ENCODE data around the gene ADD2. TPM values are rescaled to one million over a fixed set of nuclear protein-coding genes. Genes with fewer than 3 reads are reported as not detected.

ADD2 gene
- total and polyA plus RNA-seq, 7 experiments from 2014 or later: 1.8 to 18.8 (median 7.3) TPM

DNA sequence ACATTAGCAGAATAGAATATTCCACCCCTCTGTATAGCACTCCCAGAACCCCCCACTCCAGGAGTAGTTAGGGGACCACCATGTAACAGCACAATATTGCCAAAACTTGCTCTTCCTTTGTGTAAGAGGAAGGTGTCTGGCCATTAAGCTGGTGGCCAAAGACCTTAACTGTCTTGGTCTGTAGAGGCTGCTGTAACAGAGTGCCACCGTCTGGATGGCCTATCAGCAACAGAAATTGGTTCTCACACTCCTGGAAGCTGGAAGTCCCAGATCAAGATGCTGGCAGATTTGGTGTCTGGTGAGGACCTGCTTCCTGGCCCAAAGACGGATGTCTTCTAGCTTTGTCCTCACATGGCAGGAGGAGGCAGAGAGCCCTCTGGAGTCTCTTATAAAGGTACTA, 152.8 kb downstream of the ADD2 start:
- Histone ChIP-seq H3K9me3 (ENCODE audit: control insufficient read depth in 2 of 3, low read length in 3 of 3) (no peaks in the 10 kb centered on the region), H3K36me3 (ENCODE audit: control insufficient read depth in 2 of 3, insufficient read depth in 3 of 3, low read length in 3 of 3) (no peaks in the 10 kb centered on the region), H3K27ac (ENCODE audit: low read depth, low read length) (no peak overlapping the region), H3K4me1 (ENCODE audit: control insufficient read depth in 2 of 2, insufficient read depth in 2 of 2, low read length in 2 of 2) (no peaks in the 10 kb centered on the region), H3K4me3 (ENCODE audit: low read length) (no peak overlapping the region), H3K27me3 (ENCODE audit: control insufficient read depth in 2 of 2, insufficient read depth in 2 of 2, low read length in 2 of 2) (no peaks in the 10 kb centered on the region)
- POLR2A ChIA-PET: no interaction called here
- Mint-ChIP-seq H3K9me3 (no peaks in the 10 kb centered on the region), H3K4me1 (peaks cover 0 to 2% (median 0%) of the 10 kb centered on the region in 7 donors), H3K27ac (no peak overlapping the region), H3K36me3 (no peaks in the 10 kb centered on the region), H3K4me3 (no peak overlapping the region), H3K27me3 (peaks cover 0 to 16% (median 4%) of the 10 kb centered on the region in 5 donors)
- ATAC-seq (no peak), DNase-seq (no peak)
- intact Hi-C loops (cut with micrococcal nuclease): no loop called here
- CTCF ChIA-PET: interaction anchor here (0.9 to 6.8 kb wide), 2 partner anchors 274 to 289 kb away, joined by 3 to 91 read pairs; no protein-coding TSS in a partner anchor

- Mint-ChIP-seq H3K27me3 (peaks cover 0 to 20% (median 4%) of the 10 kb centered on the region in 5 donors), H3K4me1 (no peaks in the 10 kb centered on the region), H3K9me3 (no peaks in the 10 kb centered on the region), H3K4me3 (no peak overlapping the region), H3K36me3 (no peaks in the 10 kb centered on the region), H3K27ac (no peak overlapping the region)
- ChIA-PET CTCF (interaction anchor here (0.6 kb wide), 1 partner anchor 57 kb away, joined by 4 read pairs; no protein-coding TSS in a partner anchor), POLR2A (no interaction called here)
- no peak overlapping the region for H3K4me3 ChIP-seq (ENCODE audit: low read length)
- intact Hi-C loops (cut with micrococcal nuclease): no loop called here
- no peaks in the 10 kb centered on the region for H3K4me1 ChIP-seq (ENCODE audit: control insufficient read depth in 2 of 2, insufficient read depth in 2 of 2, low read length in 2 of 2)
- no peaks in the 10 kb centered on the region for H3K27me3 ChIP-seq (ENCODE audit: control insufficient read depth in 2 of 2, insufficient read depth in 2 of 2, low read length in 2 of 2)
- no peaks in the 10 kb centered on the region for H3K36me3 ChIP-seq (ENCODE audit: control insufficient read depth in 2 of 3, insufficient read depth in 3 of 3, low read length in 3 of 3)
- ATAC-seq (no peak), DNase-seq (no peak)
- no peaks in the 10 kb centered on the region for H3K9me3 ChIP-seq (ENCODE audit: control insufficient read depth in 2 of 3, low read length in 3 of 3)
- no peak overlapping the region for H3K27ac ChIP-seq (ENCODE audit: low read depth, low read length)
Measured at GRCh38 chr2:70613521-70613920, 154.5 kb downstream of the ADD2 start.

DNA sequence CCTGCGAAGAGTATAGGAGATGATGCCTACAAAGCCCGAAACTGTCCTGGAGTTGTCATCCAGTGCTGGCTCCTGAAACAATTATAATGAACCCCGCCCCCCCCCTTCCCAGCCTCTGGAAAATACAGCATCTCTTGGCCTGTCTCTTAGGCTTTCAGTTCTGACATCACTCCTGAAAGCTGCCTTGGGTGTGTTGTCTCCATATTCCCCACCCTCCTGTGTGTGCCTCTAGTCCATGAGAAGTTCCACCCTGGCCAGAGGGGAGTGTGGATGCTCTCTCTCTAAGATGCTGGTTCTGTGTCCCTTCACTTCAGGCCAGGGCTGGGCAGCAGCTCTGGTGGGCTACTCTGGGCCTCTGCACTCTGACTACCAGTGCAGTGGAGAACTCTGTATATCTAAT, 155.4 kb downstream of the ADD2 start:
- Histone ChIP-seq H3K27me3 (ENCODE audit: control insufficient read depth in 2 of 2, insufficient read depth in 2 of 2, low read length in 2 of 2) (no peaks in the 10 kb centered on the region), H3K4me3 (ENCODE audit: low read length) (no peak overlapping the region), H3K27ac (ENCODE audit: low read depth, low read length) (no peak overlapping the region), H3K36me3 (ENCODE audit: control insufficient read depth in 2 of 3, insufficient read depth in 3 of 3, low read length in 3 of 3) (no peaks in the 10 kb centered on the region), H3K4me1 (ENCODE audit: control insufficient read depth in 2 of 2, insufficient read depth in 2 of 2, low read length in 2 of 2) (no peaks in the 10 kb centered on the region), H3K9me3 (ENCODE audit: control insufficient read depth in 2 of 3, low read length in 3 of 3) (no peaks in the 10 kb centered on the region)
- Mint-ChIP-seq H3K9me3 (no peaks in the 10 kb centered on the region), H3K36me3 (no peaks in the 10 kb centered on the region), H3K27ac (no peak overlapping the region), H3K27me3 (peaks cover 0 to 20% (median 4%) of the 10 kb centered on the region in 5 donors), H3K4me3 (no peak overlapping the region), H3K4me1 (no peaks in the 10 kb centered on the region)
- intact Hi-C loops (cut with micrococcal nuclease): no loop called here
- ATAC-seq (no peak), DNase-seq (no peak)
- ChIA-PET CTCF (interaction anchor here (0.7 kb wide), 1 partner anchor 271 kb away, joined by 3 read pairs; no protein-coding TSS in a partner anchor), POLR2A (no interaction called here)

- H3K4me3 ChIP-seq (ENCODE audit: low read length): no peak overlapping the region
- H3K27me3 Mint-ChIP-seq: peaks cover 0 to 20% (median 4%) of the 10 kb centered on the region in 5 donors
- H3K9me3 Mint-ChIP-seq: no peaks in the 10 kb centered on the region
- no peak overlapping the region for H3K27ac ChIP-seq (ENCODE audit: low read depth, low read length)
- no peaks in the 10 kb centered on the region for H3K9me3 ChIP-seq (ENCODE audit: control insufficient read depth in 2 of 3, low read length in 3 of 3)
- H3K27me3 ChIP-seq (ENCODE audit: control insufficient read depth in 2 of 2, insufficient read depth in 2 of 2, low read length in 2 of 2): no peaks in the 10 kb centered on the region
- H3K4me1 Mint-ChIP-seq: peaks cover 0 to 15% (median 8%) of the 10 kb centered on the region in 7 donors
- H3K36me3 ChIP-seq (ENCODE audit: control insufficient read depth in 2 of 3, insufficient read depth in 3 of 3, low read length in 3 of 3): no peaks in the 10 kb centered on the region
- intact Hi-C loops (cut with micrococcal nuclease): no loop called here
- DNase-seq (no peak), ATAC-seq (no peak)
- H3K27ac Mint-ChIP-seq: no peak overlapping the region
- no peaks in the 10 kb centered on the region for H3K36me3 Mint-ChIP-seq
- H3K4me3 Mint-ChIP-seq: no peak overlapping the region
- H3K4me1 ChIP-seq (ENCODE audit: control insufficient read depth in 2 of 2, insufficient read depth in 2 of 2, low read length in 2 of 2): no peaks in the 10 kb centered on the region
- ChIA-PET POLR2A (no interaction called here), CTCF (interaction anchor here (3.3 kb wide), 1 partner anchor 11 kb away, joined by 9 read pairs; no protein-coding TSS in a partner anchor)
Measured at GRCh38 chr2:70608373-70608772, 159.6 kb downstream of the ADD2 start.

DNA sequence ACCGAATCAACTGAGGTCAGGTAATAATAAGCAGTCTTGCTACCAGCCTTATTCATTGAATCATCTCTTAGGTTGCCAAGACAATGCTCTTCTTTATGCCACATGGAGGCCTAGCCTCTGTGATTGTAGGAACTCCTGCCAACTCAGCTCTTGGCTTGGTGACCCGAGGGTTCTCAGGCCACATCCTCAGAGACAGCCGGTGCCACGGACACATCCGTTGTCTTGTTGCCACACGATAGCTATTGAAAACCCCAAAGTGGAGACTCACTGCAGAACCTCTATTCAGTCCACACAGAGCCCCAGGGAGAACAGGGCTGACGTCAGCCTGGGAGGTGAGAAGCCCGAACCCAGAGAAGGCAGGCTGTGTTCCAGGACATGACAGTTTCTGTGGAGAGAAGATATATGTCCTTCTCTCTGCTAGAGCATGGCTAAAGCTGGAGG, 160.9 kb downstream of the ADD2 start:
- no peaks in the 10 kb centered on the region for H3K27me3 ChIP-seq (ENCODE audit: control insufficient read depth in 2 of 2, insufficient read depth in 2 of 2, low read length in 2 of 2)
- CTCF ChIA-PET: no interaction called here

More for the DNA sequence above, 160.9 kb downstream of the ADD2 start:
- no peak overlapping the region for H3K27ac Mint-ChIP-seq
- H3K4me1 Mint-ChIP-seq: peaks cover 2 to 20% (median 13%) of the 10 kb centered on the region in 7 donors
- POLR2A ChIA-PET: no interaction called here
- intact Hi-C loops (cut with micrococcal nuclease): no loop called here
- no peak overlapping the region for H3K4me3 ChIP-seq (ENCODE audit: low read length)
- DNase-seq (no peak), ATAC-seq (no peak)
- H3K36me3 ChIP-seq (ENCODE audit: control insufficient read depth in 2 of 3, insufficient read depth in 3 of 3, low read length in 3 of 3): no peaks in the 10 kb centered on the region
- H3K27ac ChIP-seq (ENCODE audit: low read depth, low read length): no peak overlapping the region
- no peaks in the 10 kb centered on the region for H3K9me3 Mint-ChIP-seq
- H3K36me3 Mint-ChIP-seq: no peaks in the 10 kb centered on the region
- no peaks in the 10 kb centered on the region for H3K4me1 ChIP-seq (ENCODE audit: control insufficient read depth in 2 of 2, insufficient read depth in 2 of 2, low read length in 2 of 2)
- no peaks in the 10 kb centered on the region for H3K9me3 ChIP-seq (ENCODE audit: control insufficient read depth in 2 of 3, low read length in 3 of 3)
- no peak overlapping the region for H3K4me3 Mint-ChIP-seq
- H3K27me3 Mint-ChIP-seq: peaks cover 0 to 23% (median 6%) of the 10 kb centered on the region in 5 donors

Other genes starting within 250 kb of the ADD2 start
- 1 to 10 TPM in 3 of 5 experiments, under 1 TPM in 1, not detected in 1; 0.98 to 3.2 (median 2.3) TPM for gene TGFA, start 214.4 kb downstream of the ADD2 start, total RNA-seq
- gene TGFA, start 214.4 kb downstream of the ADD2 start, polyA plus RNA-seq: 1 to 10 TPM in 1 of 2 donors, under 1 TPM in 1; 0.44 to 1.8 TPM
- gene FIGLA, start 22.4 kb upstream of the ADD2 start, total RNA-seq: not detected
- not detected for gene FIGLA, start 22.4 kb upstream of the ADD2 start, polyA plus RNA-seq
- gene CLEC4F, start 52.4 kb upstream of the ADD2 start, total RNA-seq: 1 to 10 TPM in 1 of 5 experiments, under 1 TPM in 1, not detected in 3; 0.19 to 1.6 TPM
- not detected for gene CLEC4F, start 52.4 kb upstream of the ADD2 start, polyA plus RNA-seq
- gene CD207, start 67.6 kb upstream of the ADD2 start, total RNA-seq: under 1 TPM in 1 of 5 experiments, not detected in 4; 0.27 TPM
- gene CD207, start 67.6 kb upstream of the ADD2 start, polyA plus RNA-seq: not detected
- not detected for gene VAX2, start 132.4 kb upstream of the ADD2 start, total RNA-seq
- not detected for gene VAX2, start 132.4 kb upstream of the ADD2 start, polyA plus RNA-seq
- not detected for gene ATP6V1B1, start 167.7 kb upstream of the ADD2 start, total RNA-seq
- gene ATP6V1B1, start 167.7 kb upstream of the ADD2 start, polyA plus RNA-seq: not detected
- gene ANKRD53, start 210.4 kb upstream of the ADD2 start, total RNA-seq: 1 to 10 TPM in 1 of 5 experiments, under 1 TPM in 3, not detected in 1; 0.21 to 1.5 (median 0.63) TPM
- gene ANKRD53, start 210.4 kb upstream of the ADD2 start, polyA plus RNA-seq: not detected
- gene TEX261, start 226.7 kb upstream of the ADD2 start, total RNA-seq: 10 to 100 TPM; 33.2 to 66.3 (median 56.4) TPM
- gene TEX261, start 226.7 kb upstream of the ADD2 start, polyA plus RNA-seq: 10 to 100 TPM; 35.6 to 44.4 TPM